ENCODE results near the gene WASHC4. TPM values are rescaled to one million over a fixed set of nuclear protein-coding genes. Genes with fewer than 3 reads are reported as not detected.

The WASHC4 gene
- total and polyA plus RNA-seq, 11 donors: 9.3 to 42.9 (median 23.2) TPM

DNA sequence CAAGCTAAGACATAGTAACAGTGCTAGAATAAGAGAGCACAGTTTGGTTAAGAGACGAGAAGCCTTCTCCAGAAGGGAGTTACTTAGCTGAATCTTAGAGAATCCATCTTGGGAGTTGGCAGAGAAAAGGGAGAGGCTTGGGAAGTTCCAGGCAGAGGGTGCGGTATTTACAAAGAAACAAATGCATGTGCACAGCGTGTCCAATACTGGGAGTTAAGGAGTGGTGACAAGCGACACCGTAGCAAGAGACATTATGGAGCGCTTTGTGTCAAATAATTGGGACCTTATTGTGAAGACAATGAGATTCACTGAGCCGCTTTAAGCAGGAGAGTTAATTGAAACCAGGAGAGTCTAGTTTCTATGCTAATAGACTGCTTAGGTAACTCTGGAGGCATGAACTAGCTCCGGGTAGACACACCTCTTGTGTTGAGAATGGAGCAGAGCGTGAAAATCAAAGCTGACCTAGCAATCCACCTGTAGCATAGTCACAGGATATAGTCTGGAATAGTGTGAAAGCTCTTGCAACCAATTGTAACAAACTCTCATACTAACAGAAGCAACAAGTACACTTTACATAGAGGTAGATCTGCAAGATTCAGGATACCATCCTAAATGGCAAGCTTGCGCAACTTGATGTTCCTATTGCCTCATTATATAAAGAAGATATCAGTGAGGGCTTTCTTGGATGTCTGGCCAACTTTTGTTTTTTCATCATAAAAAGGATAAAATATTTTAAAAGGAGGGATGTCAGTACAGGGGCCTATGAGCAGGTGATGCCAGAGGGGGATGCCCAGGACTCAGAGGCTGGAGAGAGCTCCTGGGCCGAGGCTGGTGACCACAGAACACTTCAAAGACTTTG lies 28.6 kb upstream of the WASHC4 start:
- no peak for DNase-seq
- H3K4me1 ChIP-seq: peaks cover 0 to 11% (median 5%) of the 10 kb centered on the region in 12 donors
- H3K36me3 ChIP-seq: no peaks in the 10 kb centered on the region
- intact Hi-C loops (cut with DNase I): no loop called here
- H3K27ac ChIP-seq: no peak overlapping the region
- 84 to 86% (median 86%) methylated on average over 11 of the region's 11 CpGs for WGBS, 4 donors
- peaks cover 0 to 5% (median 0%) of the 10 kb centered on the region in 9 donors for H3K27me3 ChIP-seq
- no peaks in the 10 kb centered on the region for H3K9me3 ChIP-seq
- no peak for ATAC-seq
- TF ChIP-seq POLR2A (IDR thresholded peaks at IDR 0.05): no peak
- no peak for TF ChIP-seq CTCF (IDR thresholded peaks at IDR 0.05)
- no peak overlapping the region for H3K4me3 ChIP-seq

- intact Hi-C loops (cut with DNase I): no loop called here
- DNase-seq: no peak
- H3K27ac ChIP-seq: no peak overlapping the region
Observed at GRCh38 chr12:105083031-105083430, 24.5 kb upstream of the WASHC4 start.

DNA sequence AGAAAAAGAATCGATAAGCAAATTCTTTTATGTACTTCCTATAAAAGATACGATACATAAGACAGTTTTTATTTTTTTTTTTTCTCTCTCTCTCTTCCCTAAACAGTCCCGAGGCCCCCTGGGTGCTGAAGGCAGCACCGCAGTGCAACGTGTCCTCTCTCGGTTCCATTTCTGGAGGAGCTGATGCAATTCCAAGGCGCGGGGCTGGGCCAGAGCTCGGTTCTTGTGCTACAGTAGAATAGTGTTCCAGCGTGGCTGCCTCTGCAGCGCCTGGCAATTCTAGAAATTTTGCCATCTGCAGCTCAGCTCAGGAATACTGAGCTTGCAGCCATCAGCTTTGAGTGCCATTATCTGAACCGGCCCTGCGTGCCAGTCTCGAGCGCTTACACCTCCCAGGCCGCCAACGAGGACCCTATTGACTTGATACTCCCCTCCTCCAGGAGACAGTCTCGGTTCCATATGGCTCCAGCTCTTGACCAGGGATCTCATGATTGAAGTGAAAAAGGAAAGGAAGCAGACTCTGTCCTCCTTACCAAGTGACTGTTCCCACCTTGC lies 23.9 kb upstream of the WASHC4 start:
- Histone ChIP-seq H3K27me3 (peaks cover 0 to 5% (median 0%) of the 10 kb centered on the region in 9 donors), H3K4me1 (peaks cover 0 to 18% (median 7%) of the 10 kb centered on the region in 12 donors), H3K27ac (peak overlapping the region in 7 of 12 donors; percentile 35 to 70 (median 60)), H3K9me3 (no peaks in the 10 kb centered on the region), H3K4me3 (peak overlapping the region; percentile 37 to 69 (median 59)), H3K36me3 (no peaks in the 10 kb centered on the region)
- DNase-seq (peak; percentile 28 to 72 (median 68)), ATAC-seq (peak; percentile 56 to 77 (median 64))
- intact Hi-C loops (cut with DNase I): no loop called here
- WGBS, 4 donors: 10 to 16% (median 14%) methylated on average over 13 to 18 of the region's 18 CpGs
- TF ChIP-seq CTCF (IDR thresholded peaks at IDR 0.05) (no peak), POLR2A (IDR thresholded peaks at IDR 0.05) (no peak)

More at GRCh38 chr12:105083031-105083430, 24.5 kb upstream of the WASHC4 start:
- WGBS, 4 donors: 62 to 70% (median 67%) methylated on average over 5 of the region's 5 CpGs
- H3K4me3 ChIP-seq: peak overlapping the region in 6 of 12 donors; percentile 58 to 69 (median 66)
- H3K4me1 ChIP-seq: peaks cover 0 to 18% (median 7%) of the 10 kb centered on the region in 12 donors
- ATAC-seq: no peak
- no peaks in the 10 kb centered on the region for H3K36me3 ChIP-seq
- H3K27me3 ChIP-seq: peaks cover 0 to 5% (median 0%) of the 10 kb centered on the region in 9 donors
- TF ChIP-seq CTCF (IDR thresholded peaks at IDR 0.05) (no peak), POLR2A (IDR thresholded peaks at IDR 0.05) (no peak)
- no peaks in the 10 kb centered on the region for H3K9me3 ChIP-seq
